GM18505 (cell line): ENCODE measurements around the gene TRIM37.

Source experiments
- ATAC-seq: cut with Tn5 transposase; IDR thresholded peaks from one replicate; pipeline ENCODE4 v1.9.1; 2021; ENCODE audit not compliant: unreplicated experiment
- POLR2A ChIP-seq: IDR thresholded peaks from 4 replicates; pipeline ENCODE4 v1.6.1; 2011; ENCODE audit warnings: borderline replicate concordance; ENCODE audit not compliant: insufficient read depth, insufficient read length; ENCODE audit errors: extremely low read depth

Gene TRIM37

GRCh38 chr17:59002848-59003247 is 103.8 kb downstream of the TRIM37 start:
- TF ChIP-seq POLR2A: no peak
- ATAC-seq: no peak

- no peak for TF ChIP-seq POLR2A
- no peak for ATAC-seq
Measured at GRCh38 chr17:59002126-59002525, 104.6 kb downstream of the TRIM37 start.

GRCh38 chr17:59001158-59001814 is 105.4 kb downstream of the TRIM37 start:
- peak; percentile 57 for TF ChIP-seq POLR2A
- ATAC-seq: peak; percentile 89

- no peak for TF ChIP-seq POLR2A
- ATAC-seq: no peak
Measured at GRCh38 chr17:59000022-59000421, 106.7 kb downstream of the TRIM37 start.

GRCh38 chr17:58999500-58999899 is 107.2 kb downstream of the TRIM37 start:
- ATAC-seq: no peak
- TF ChIP-seq POLR2A: no peak

GRCh38 chr17:58998871-58999270 is 107.8 kb downstream of the TRIM37 start:
- no peak for ATAC-seq
- TF ChIP-seq POLR2A: no peak

GRCh38 chr17:58997756-58998553 is 108.7 kb downstream of the TRIM37 start:
- ATAC-seq: no peak
- TF ChIP-seq POLR2A: no peak

GRCh38 chr17:58996968-58997367 is 109.7 kb downstream of the TRIM37 start:
- TF ChIP-seq POLR2A: no peak
- no peak for ATAC-seq

GRCh38 chr17:58995247-58995940 is 111.3 kb downstream of the TRIM37 start:
- no peak for ATAC-seq

GRCh38 chr17:58993311-58993710 is 113.4 kb downstream of the TRIM37 start:
- no peak for ATAC-seq
- TF ChIP-seq POLR2A: no peak

More at GRCh38 chr17:58995247-58995940, 111.3 kb downstream of the TRIM37 start:
- no peak for TF ChIP-seq POLR2A

GRCh38 chr17:58991718-58992331 is 114.9 kb downstream of the TRIM37 start:
- ATAC-seq: no peak
- TF ChIP-seq POLR2A: no peak

GRCh38 chr17:58989629-58990028 is 117.1 kb downstream of the TRIM37 start:
- TF ChIP-seq POLR2A: no peak
- no peak for ATAC-seq

- TF ChIP-seq POLR2A: no peak
- ATAC-seq: no peak
Measured at GRCh38 chr17:58985971-58986370, 120.7 kb downstream of the TRIM37 start.

- no peak for ATAC-seq
- TF ChIP-seq POLR2A: no peak
Measured at GRCh38 chr17:58985367-58985766, 121.3 kb downstream of the TRIM37 start.

- no peak for ATAC-seq
- TF ChIP-seq POLR2A: no peak
Measured at GRCh38 chr17:58982626-58983025, 124.1 kb downstream of the TRIM37 start.
